Measurements from ENCODE around the gene SLC9A1.

- no peak for TF ChIP-seq TCF7 (CRISPR knock-in tag; IDR thresholded peaks at IDR 0.05; ENCODE audit: low read depth)
- TF ChIP-seq ELF4 (CRISPR knock-in tag; IDR thresholded peaks at IDR 0.05; ENCODE audit: low read depth) = no peak
- TF ChIP-seq CTCF (IDR thresholded peaks at IDR 0.05) = no peak
- no peak for TF ChIP-seq CBFB (CRISPR knock-in tag; IDR thresholded peaks at IDR 0.05; ENCODE audit: low read depth)
- TF ChIP-seq JUN (CRISPR knock-in tag; IDR thresholded peaks at IDR 0.05) = no peak
- TF ChIP-seq ZNF121 (CRISPR knock-in tag; IDR thresholded peaks at IDR 0.05) = no peak
- no peak for TF ChIP-seq ATF6 (CRISPR knock-in tag; IDR thresholded peaks at IDR 0.05)
- no peak for TF ChIP-seq IRF2 (CRISPR knock-in tag; IDR thresholded peaks at IDR 0.05; ENCODE audit: borderline replicate concordance, low read depth)
- TF ChIP-seq MLX (CRISPR knock-in tag; IDR thresholded peaks at IDR 0.05) = no peak
- no peak for TF ChIP-seq ZNF512 (CRISPR knock-in tag; IDR thresholded peaks at IDR 0.05; ENCODE audit: borderline replicate concordance)
Measured at GRCh38 chr1:27118440-27118689, 36.6 kb downstream of the SLC9A1 start.
